ENCODE measurements around the gene PCED1A.
A peak's percentile ranks its signal among the peaks of the same experiment; 100 is the strongest.

The PCED1A gene

DNA sequence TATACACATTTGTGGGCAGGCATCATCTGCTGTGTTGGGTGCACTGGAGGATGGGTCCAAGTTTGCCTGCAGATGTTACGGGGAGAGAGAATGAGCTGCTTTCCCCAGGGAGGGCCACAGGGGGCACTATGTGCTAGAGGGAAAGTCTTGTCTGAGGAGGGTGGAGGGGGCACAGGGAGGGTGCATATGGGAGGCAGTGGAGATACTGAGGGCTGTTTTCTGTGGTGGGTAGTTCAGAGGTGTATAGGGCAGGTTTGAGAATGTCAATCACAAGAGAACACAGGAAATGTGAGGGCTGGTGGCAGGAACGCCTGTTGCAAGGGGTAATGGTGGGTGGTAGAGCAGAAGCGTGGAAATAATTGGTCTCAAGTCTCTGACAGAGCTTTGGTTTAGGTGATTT is 25.2 kb upstream of the PCED1A start:
- no peak for DNase-seq (ENCODE audit: low read depth)
- TF ChIP-seq CTCF (conservative IDR thresholded peaks at IDR 0.05; ENCODE audit: low read depth, low read length), result peak; percentile 6
- no peak overlapping the region for H3K4me3 ChIP-seq (ENCODE audit: low read length)

- H3K4me3 ChIP-seq (ENCODE audit: low read length), result no peak overlapping the region
- no peak for DNase-seq (ENCODE audit: low read depth)
- no peak for TF ChIP-seq CTCF (conservative IDR thresholded peaks at IDR 0.05; ENCODE audit: low read depth, low read length)
Observed at GRCh38 chr20:2865101-2865500, 24.6 kb upstream of the PCED1A start.

DNA sequence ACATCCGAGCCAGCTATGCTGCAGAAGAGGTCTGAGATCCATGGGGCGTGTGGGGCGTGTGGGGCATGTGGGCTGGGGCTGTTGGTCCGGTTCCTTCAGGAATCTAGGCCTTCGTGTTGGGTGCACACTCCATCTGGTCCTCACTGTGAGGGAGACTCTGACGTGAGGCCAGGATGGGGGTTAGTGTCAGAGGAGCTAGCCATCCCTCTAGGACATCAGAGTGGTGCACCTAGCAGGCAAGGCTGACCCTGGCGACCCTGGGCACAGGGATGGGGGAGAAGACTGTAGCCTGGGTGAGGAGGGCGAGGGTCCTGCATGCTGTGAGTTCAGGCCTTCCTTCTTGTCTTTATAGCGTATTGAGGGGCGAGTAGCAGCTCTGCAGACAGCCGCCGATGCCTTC is 24.2 kb upstream of the PCED1A start:
- no peak for DNase-seq (ENCODE audit: low read depth)
- TF ChIP-seq CTCF (conservative IDR thresholded peaks at IDR 0.05; ENCODE audit: low read depth, low read length), result no peak
- no peak overlapping the region for H3K4me3 ChIP-seq (ENCODE audit: low read length)

DNA sequence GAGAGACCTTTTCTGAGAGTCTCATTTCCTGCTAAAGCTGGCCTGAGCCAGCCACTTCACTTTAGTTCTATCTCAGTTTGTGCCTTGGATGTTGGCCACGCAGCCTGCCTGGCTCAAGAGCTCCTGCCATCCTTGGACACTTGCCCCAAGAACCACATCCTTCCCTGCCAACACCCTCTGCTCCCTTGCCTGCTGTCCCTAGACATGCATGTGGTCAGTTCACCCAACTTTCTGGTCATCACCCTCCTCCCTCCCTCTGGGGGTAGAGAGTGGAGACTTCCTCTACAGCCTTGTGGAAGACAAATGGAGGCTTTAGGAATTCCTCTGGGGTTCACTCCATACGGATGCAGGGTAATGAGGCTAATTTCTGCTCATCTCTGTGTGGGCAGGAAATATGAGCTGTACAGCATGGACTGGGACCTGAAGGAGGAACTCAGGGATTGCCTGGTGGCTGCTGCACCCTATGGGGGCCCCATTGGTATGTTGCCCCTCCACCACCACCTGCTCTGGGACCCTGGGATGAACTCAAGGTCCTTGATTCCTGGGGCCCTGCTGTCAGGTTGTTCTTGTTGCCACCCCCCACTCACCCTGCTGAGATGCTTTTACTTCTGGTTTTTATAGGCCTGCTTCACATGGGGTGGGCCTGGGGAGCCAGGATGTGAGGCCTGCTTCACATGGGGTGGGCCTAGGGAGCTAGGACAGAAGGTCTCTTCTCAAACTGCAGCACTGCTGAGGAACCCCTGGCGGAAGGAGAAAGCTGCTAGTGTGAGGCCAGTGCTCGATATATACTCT is 19.1 kb upstream of the PCED1A start:
- no peak for DNase-seq (ENCODE audit: low read depth)
- TF ChIP-seq CTCF (conservative IDR thresholded peaks at IDR 0.05; ENCODE audit: low read depth, low read length), result no peak
- no peak overlapping the region for H3K4me3 ChIP-seq (ENCODE audit: low read length)

DNA sequence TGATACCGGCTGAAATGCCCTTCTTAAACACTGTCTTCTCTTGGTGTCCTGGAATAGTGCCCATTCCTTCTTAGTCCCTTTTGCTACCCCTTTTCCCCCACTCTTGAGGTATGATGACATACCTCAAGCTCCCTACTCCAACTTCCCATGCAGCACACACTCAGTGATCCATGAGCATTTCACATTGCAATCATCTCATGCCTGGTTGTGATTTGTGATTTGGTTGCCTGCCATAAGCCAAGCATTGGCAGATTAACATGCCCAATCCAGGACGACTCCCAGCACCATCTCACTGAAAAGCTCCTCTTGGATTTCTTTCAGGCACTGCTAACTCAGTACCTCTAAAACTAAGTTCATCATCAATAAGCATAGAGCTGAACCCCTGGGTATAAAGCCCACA is 18.1 kb upstream of the PCED1A start:
- no peak for TF ChIP-seq CTCF (conservative IDR thresholded peaks at IDR 0.05; ENCODE audit: low read depth, low read length)
- no peak overlapping the region for H3K4me3 ChIP-seq (ENCODE audit: low read length)
- DNase-seq (ENCODE audit: low read depth), result no peak

GRCh38 chr20:2851086-2851485 is 10.6 kb upstream of the PCED1A start:
- H3K4me3 ChIP-seq (ENCODE audit: low read length), result no peak overlapping the region
- no peak for TF ChIP-seq CTCF (conservative IDR thresholded peaks at IDR 0.05; ENCODE audit: low read depth, low read length)
- no peak for DNase-seq (ENCODE audit: low read depth)

DNA sequence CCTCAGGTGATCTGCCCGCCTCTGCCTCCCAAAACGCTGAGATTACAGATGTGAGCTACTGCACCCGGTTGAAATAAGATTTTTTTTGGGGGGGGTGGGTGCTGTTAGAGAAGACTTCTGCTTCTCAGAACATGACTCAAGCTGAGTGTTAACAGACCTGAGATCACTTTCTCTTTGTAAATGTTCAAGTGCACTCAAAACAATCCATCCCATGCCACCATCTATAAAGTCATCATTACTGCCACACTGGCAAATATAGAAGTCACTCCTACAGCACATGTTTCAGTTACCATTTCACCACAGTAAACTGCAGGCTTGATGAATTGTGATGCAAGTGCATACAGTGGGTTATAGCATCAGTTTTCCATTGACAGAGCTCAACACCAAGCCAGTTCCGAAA is 9.1 kb upstream of the PCED1A start:
- no peak overlapping the region for H3K4me3 ChIP-seq (ENCODE audit: low read length)
- TF ChIP-seq CTCF (conservative IDR thresholded peaks at IDR 0.05; ENCODE audit: low read depth, low read length), result no peak
- DNase-seq (ENCODE audit: low read depth), result no peak

Data from retinal pigment epithelial cell (primary cell).